ENCODE measurements around the gene PCDHA10.
"Not testable (repeated sequence)": the region's sequence is repeated elsewhere in the genome, so short reads cannot be mapped to it uniquely, and the experiment has no call there.

Gene PCDHA10

DNA sequence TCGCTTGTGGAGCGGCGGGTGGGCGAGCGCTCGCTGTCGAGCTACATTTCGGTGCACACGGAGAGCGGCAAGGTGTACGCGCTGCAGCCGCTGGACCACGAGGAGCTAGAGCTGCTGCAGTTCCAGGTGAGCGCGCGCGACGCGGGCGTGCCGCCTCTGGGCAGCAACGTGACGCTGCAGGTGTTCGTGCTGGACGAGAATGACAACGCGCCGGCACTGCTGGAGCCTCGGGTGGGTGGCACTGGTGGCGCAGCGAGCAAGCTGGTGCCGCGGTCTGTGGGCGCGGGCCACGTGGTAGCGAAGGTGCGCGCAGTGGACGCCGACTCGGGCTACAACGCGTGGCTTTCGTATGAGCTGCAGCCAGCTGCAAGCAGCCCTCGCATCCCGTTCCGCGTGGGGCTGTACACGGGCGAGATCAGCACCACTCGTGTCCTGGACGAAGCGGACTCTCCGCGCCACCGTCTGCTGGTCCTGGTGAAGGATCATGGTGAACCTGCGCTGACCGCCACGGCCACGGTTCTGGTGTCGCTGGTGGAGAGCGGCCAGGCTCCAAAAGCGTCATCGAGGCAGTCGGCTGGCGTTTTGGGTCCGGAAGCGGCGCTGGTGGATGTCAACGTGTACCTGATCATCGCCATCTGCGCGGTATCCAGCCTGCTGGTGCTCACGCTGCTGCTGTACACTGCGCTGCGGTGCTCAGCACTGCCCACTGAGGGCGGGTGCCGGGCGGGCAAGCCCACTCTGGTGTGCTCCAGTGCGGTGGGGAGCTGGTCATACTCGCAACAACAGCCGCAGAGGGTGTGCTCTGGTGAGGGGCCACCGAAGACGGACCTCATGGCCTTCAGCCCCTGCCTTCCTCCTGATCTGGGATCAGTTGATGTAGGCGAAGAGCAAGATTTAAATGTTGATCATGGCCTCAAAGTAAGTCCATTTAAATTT, 12.6 kb upstream of the PCDHA10 start:
- FAIRE-seq: no peak

DNA sequence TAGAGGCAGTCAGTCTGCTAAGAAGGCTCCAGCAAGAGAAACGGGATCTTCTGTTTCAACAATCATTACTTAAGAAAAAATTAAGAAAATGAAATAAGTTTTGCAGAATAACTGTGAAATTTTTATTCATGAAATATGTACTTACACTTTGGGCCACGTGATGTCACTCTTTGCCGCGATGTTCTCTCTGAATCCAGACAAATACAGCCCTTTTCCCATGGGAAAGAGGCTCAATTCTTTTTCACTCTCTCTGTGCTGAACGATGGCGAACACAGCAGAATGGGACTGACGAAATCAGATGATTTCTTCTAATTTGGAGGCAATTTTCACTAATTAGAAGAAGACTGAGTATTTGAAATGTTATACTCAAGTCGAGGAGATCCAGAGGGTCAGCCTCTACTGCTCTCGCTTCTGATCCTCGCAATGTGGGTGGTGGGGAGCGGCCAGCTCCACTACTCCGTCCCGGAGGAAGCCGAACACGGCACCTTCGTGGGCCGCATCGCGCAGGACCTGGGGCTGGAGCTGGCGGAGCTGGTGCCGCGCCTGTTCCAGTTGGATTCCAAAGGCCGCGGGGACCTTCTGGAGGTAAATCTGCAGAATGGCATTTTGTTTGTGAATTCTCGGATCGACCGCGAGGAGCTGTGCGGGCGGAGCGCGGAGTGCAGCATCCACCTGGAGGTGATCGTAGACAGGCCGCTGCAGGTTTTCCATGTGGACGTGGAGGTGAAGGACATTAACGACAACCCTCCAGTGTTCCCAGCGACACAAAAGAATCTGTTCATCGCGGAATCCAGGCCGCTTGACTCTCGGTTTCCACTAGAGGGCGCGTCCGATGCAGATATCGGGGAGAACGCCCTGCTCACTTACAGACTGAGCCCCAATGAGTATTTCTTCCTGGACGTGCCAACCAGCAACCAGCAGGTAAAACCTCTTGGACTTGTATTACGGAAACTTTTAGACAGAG, 7.3 kb upstream of the PCDHA10 start, which contains the start of gene PCDHA9:
Gene PCDHA9, plus strand, starts transcription at position 244 of the 964 bp plus-strand sequence. Its CDS starts 114 bp downstream, at position 358.
- not testable (repeated sequence) for FAIRE-seq

DNA sequence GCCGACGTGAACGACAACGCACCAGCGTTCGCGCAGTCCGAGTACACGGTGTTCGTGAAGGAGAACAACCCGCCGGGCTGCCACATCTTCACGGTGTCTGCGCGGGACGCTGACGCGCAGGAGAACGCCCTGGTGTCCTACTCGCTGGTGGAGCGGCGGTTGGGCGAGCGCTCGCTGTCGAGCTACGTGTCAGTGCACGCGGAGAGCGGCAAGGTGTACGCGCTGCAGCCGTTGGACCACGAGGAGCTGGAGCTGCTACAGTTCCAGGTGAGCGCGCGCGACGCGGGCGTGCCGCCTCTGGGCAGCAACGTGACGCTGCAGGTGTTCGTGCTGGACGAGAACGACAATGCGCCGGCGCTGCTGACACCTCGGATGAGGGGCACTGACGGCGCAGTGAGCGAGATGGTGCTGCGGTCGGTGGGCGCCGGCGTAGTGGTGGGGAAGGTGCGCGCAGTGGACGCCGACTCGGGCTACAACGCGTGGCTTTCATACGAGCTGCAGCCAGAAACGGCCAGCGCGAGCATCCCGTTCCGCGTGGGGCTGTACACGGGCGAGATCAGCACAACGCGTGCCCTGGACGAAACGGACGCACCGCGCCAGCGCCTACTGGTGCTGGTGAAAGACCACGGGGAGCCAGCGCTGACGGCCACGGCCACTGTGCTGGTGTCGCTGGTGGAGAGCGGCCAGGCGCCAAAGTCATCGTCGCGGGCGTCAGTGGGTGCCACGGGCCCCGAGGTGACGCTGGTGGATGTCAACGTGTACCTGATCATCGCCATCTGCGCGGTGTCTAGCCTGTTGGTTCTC, 5.7 kb upstream of the PCDHA10 start:
- FAIRE-seq: not testable (repeated sequence)

DNA sequence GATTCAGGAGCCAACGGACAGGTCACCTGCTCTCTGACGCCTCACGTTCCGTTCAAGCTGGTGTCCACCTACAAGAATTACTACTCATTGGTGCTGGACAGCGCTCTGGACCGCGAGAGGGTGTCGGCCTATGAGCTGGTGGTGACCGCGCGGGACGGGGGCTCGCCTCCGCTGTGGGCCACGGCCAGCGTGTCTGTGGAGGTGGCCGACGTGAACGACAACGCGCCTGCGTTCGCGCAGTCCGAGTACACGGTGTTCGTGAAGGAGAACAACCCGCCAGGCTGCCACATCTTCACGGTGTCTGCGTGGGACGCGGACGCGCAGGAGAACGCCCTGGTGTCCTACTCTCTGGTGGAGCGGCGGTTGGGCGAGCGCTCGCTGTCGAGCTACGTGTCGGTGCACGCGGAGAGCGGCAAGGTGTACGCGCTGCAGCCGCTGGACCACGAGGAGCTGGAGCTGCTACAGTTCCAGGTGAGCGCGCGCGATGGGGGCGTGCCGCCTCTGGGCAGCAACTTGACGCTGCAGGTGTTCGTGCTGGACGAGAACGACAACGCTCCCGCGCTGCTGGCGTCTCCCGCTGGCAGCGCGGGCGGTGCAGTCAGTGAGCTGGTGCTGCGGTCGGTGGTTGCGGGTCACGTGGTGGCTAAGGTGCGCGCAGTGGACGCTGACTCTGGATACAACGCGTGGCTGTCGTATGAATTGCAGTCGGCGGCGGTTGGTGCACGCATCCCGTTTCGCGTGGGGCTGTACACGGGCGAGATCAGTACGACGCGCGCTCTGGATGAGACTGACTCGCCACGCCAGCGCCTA, 1.7 kb downstream of the PCDHA10 start:
- no peak for FAIRE-seq

DNA sequence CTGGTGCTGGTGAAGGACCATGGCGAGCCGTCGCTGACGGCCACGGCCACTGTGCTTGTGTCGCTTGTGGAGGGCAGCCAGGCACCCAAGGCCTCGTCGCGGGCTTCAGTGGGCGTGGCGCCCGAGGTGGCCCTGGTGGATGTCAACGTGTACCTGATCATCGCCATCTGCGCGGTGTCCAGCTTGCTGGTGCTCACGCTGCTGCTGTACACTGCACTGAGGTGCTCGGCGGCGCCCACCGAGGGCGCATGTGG, 2.2 kb downstream of the PCDHA10 start:
- FAIRE-seq: no peak

DNA sequence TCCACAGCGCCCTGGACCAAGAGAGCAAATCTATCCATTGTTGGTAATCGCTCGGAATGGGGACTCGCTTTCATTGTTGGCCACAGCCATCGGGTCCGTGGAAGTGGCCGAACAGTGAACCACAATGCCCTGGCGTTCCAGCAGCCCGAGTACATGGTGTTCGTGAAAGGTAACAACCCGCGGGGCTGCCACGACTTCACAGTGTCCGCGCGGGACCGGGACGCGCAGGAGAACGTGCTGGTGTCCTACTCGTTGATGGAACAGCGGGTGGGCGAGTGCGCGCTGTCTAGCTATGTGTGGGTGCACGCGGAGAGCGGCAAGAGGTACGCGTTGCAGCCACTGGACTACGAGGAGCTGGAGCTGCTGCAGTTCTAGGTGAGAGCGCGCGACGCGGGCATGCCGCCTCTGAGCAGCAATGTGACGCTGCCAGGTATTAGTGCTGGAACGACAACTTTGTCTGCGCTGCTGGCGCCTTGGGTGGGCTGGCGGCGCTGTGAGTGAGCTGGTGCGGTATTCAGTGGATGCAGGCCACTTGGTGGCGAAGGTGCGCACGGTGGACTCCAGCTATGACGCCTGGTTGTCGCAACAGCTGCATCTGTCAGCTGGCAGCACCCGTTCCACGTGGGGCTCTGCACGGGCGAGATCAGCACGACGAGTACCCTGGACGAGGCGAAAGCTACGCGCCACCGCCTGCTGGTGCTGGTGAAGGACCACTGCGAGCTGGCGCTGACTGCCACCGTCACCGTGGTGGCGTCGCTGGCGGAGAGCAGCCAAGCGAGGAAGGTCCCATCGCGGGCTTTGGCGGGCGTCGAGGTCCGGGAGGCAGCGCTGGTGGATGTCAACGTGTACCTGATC, 7.0 kb downstream of the PCDHA10 start:
- FAIRE-seq: no peak

DNA sequence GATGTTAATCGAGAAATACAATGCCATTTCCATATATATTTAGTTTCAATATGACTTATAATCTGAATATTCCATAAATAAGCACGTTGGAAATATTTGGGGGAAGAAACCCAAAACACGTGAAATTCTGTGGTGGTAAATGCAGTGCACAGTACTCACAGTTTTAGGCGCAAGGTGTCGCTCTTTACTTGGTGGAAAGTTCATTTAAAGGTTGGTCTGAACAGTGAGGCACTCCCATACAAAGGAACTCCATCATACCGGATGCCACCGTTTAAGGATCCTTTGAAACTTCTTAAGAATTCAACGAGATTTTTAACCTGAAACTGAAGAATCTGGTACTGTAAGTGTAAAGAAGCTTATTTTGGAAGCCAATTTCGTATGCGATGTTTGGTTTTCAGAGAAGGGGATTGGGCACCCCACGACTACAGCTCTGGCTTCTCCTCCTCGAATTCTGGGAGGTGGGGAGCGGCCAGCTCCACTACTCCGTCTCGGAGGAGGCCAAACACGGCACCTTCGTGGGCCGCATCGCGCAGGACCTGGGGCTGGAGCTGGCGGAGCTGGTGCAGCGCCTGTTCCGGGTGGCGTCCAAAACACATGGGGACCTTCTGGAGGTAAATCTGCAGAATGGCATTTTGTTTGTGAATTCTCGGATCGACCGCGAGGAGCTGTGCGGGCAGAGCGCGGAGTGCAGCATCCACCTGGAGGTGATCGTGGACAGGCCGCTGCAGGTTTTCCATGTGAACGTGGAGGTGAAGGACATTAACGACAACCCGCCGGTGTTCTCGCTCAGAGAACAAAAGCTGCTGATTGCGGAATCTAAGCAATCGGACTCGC, 13.2 kb downstream of the PCDHA10 start, which contains the start of gene PCDHA11:
Gene PCDHA11, plus strand, starts transcription at position 237 of the 834 bp plus-strand sequence. Its CDS starts 147 bp downstream, at position 384.
- no peak for FAIRE-seq

DNA sequence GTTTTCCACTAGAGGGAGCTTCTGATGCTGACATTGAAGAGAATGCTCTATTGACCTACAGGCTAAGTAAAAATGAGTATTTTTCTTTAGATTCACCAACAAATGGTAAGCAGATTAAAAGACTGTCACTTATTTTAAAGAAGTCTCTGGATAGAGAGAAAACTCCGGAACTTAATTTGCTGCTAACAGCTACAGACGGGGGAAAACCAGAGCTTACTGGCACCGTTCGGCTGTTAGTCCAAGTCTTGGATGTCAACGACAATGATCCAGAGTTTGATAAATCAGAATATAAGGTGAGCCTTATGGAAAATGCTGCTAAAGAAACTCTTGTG, 13.8 kb downstream of the PCDHA10 start:
- FAIRE-seq: no peak

DNA sequence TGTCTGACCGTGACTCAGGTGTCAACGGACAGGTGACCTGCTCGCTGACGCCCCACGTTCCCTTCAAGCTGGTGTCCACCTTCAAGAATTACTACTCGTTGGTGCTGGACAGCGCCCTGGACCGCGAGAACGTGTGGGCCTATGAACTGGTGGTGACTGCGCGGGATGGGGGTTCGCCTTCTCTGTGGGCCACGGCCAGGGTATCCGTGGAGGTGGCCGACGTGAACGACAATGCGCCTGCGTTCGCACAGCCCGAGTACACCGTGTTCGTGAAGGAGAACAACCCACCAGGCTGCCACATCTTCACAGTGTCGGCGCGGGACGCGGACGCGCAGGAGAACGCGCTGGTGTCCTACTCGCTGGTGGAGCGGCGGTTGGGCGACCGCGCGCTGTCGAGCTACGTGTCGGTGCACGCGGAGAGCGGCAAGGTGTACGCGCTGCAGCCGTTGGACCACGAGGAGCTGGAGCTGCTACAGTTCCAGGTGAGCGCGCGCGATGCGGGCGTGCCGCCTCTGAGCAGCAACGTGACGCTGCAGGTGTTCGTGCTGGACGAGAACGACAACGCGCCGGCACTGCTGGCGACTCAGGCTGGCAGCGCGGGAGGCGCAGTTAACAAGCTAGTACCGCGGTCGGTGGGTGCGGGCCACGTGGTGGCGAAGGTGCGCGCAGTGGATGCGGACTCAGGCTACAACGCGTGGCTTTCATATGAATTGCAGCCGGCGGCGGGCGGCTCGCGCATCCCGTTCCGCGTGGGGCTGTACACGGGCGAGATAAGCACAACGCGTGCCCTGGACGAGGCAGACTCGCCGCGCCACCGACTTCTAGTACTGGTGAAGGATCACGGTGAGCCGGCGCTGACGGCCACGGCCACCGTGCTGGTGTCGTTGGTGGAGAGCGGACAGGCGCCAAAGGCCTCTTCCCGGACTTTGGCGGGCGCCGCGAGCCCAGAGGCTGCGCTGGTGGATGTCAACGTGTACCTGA, 14.8 kb downstream of the PCDHA10 start:
- FAIRE-seq: no peak

DNA sequence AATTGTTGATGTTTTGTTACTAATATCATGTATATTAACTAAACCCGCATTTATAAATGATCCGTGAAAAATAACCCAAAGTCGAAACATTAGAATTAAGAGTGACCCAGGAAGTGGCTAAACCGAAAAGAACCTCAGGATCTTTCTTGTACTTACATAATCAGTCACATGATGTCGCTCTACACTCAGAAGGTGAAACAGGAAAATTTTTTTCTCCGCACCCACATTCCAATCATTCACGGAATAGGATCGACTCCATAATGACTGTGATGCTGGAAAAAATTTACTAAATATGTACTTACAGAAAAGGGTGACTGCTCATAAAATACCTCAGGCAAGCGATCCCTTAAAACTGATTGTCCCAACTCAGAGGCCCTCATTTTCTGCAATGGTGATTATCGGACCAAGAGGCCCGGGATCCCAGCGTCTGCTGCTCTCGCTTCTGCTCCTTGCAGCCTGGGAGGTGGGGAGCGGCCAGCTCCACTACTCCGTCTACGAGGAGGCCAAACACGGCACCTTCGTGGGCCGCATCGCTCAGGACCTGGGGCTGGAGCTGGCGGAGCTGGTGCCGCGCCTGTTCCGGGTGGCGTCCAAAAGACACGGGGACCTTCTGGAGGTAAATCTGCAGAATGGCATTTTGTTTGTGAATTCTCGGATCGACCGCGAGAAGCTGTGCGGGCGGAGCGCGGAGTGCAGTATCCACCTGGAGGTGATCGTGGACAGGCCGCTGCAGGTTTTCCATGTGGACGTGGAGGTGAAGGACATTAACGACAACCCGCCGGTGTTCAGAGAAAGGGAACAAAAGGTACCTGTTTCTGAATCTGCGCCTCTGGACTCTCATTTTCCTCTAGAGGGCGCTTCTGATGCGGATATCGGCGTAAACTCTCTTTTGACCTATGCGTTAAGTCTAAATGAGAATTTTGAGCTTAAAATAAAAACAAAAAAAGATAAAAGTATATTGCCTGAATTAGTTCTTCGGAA, 19.7 kb downstream of the PCDHA10 start, which contains the start of gene PCDHA12:
Gene PCDHA12, plus strand, starts transcription at position 224 of the 981 bp plus-strand sequence. Its CDS starts 165 bp downstream, at position 389.
- no peak for FAIRE-seq

DNA sequence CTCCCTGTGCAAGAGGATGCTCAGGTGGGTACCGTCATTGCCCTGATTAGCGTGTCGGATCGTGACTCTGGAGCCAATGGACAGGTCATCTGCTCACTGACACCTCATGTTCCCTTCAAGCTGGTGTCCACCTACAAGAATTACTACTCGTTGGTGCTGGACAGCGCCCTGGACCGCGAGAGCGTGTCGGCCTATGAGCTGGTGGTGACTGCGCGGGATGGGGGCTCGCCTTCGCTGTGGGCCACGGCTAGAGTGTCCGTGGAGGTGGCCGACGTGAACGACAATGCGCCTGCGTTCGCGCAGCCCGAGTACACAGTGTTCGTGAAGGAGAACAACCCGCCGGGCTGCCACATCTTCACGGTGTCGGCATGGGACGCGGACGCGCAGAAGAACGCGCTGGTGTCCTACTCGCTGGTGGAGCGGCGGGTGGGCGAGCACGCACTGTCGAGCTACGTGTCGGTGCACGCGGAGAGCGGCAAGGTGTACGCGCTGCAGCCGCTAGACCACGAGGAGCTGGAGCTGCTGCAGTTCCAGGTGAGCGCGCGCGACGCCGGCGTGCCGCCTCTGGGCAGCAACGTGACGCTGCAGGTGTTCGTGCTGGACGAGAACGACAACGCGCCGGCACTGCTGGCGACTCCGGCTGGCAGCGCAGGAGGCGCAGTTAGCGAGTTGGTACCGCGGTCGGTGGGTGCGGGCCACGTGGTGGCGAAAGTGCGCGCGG, 21.0 kb downstream of the PCDHA10 start:
- not testable (repeated sequence) for FAIRE-seq

DNA sequence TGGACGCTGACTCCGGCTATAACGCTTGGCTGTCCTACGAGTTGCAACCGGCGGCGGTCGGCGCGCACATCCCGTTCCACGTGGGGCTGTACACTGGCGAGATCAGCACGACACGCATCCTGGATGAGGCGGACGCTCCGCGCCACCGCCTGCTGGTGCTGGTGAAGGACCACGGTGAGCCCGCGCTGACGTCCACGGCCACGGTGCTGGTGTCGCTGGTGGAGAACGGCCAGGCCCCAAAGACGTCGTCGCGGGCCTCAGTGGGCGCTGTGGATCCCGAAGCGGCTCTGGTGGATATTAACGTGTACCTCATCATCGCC, 21.5 kb downstream of the PCDHA10 start:
- FAIRE-seq: no peak

DNA sequence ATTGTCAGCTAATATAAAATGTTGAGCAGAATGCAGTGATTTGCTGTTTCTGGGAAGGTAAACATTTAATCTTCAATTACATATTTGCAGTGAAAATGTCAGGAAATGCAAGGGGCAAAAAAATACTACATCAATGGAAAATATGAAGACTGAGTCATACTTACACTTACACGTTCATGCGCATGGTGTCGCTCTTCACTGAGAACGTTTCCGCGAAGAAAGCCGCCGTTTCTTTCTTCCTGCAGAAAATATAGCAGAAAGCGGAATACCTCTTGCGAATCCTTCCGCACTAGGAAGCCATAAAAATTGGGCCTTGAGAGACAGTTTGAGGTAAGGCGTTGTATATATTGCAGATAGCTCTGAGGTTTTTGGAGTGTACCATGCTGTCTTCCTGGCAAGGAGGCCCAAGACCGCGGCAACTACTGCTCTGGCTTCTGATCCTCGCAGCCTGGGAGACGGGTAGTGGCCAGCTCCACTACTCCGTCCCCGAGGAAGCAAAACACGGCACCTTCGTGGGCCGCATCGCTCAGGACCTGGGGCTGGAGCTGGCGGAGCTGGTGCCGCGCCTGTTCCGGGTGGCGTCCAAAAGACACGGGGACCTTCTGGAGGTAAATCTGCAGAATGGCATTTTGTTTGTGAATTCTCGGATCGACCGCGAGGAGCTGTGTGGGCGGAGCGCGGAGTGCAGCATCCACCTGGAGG, 26.3 kb downstream of the PCDHA10 start, which contains the start of gene PCDHA13:
Gene PCDHA13, plus strand, starts transcription at position 236 of the 702 bp plus-strand sequence. Its CDS starts 145 bp downstream, at position 381.
- FAIRE-seq: no peak

DNA sequence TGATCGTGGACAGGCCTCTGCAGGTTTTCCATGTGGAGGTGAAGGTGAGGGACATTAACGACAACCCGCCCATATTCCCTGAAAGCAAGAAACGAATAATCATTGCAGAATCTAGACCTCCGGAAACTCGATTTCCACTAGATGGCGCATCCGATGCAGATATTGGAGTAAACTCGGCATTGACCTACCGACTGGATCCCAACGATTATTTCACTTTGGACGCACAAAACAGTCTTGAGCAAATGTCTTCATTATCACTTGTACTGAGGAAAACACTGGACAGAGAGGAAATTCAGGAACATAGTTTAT, 26.8 kb downstream of the PCDHA10 start:
- FAIRE-seq: no peak

DNA sequence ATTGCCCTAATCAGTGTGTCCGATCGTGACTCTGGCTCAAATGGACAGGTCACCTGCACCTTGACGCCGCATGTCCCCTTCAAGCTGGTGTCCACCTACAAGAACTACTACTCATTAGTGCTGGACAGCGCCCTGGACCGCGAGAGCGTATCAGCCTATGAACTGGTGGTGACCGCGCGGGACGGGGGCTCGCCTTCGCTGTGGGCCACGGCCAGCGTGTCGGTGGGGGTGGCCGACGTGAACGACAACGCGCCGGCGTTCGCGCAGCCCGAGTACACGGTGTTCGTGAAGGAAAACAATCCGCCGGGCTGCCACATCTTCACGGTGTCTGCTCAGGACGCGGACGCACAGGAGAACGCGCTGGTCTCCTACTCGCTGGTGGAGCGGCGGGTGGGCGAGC, 27.7 kb downstream of the PCDHA10 start:
- FAIRE-seq: no peak

All from colon (tissue), 2 donors.